Uterus (tissue), 2 donors: ENCODE data around the gene MRPL18.

ENCODE experiments used
- POLR2A ChIP-seq, 2 donors: fragments of 450-650 bp; IDR thresholded peaks; one replicate each; pipeline ENCODE4 v1.6.1; 2016; ENCODE audit warnings: antibody characterized with exemption in 2 of 2, mild to moderate bottlenecking in 1 of 2, moderate library complexity in 1 of 2
- TF ChIP-seq, protein P1 (sequence below), 4 experiments: fragments of 200-600 bp in 2 of 4; fragments of 450-650 bp in 2 of 4; sonication (generic) in 2 of 4; IDR thresholded peaks; one replicate each; pipeline ENCODE4 v1.5.1; 2016 to 2019; ENCODE audit warnings: antibody characterized with exemption in 4 of 4, mild to moderate bottlenecking in 2 of 4, moderate library complexity in 1 of 4

- TF ChIP-seq POLR2A (IDR thresholded peaks at IDR 0.05): no peak
- TF ChIP-seq, protein P1, sequence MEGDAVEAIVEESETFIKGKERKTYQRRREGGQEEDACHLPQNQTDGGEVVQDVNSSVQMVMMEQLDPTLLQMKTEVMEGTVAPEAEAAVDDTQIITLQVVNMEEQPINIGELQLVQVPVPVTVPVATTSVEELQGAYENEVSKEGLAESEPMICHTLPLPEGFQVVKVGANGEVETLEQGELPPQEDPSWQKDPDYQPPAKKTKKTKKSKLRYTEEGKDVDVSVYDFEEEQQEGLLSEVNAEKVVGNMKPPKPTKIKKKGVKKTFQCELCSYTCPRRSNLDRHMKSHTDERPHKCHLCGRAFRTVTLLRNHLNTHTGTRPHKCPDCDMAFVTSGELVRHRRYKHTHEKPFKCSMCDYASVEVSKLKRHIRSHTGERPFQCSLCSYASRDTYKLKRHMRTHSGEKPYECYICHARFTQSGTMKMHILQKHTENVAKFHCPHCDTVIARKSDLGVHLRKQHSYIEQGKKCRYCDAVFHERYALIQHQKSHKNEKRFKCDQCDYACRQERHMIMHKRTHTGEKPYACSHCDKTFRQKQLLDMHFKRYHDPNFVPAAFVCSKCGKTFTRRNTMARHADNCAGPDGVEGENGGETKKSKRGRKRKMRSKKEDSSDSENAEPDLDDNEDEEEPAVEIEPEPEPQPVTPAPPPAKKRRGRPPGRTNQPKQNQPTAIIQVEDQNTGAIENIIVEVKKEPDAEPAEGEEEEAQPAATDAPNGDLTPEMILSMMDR (IDR thresholded peaks at IDR 0.05): no peak
These were observed 29.6 kb upstream of the MRPL18 start for GRCh38 chr6:159760602-159761057.
